ENCODE measurements around the gene PHACTR3.

Gene PHACTR3

GRCh38 chr20:59752704-59753460 is 148.5 kb downstream of the PHACTR3 start:
- Histone ChIP-seq H3K18ac (ENCODE audit: low read depth in 1 of 2, low read length in 2 of 2) (no peak overlapping the region), H2BK15ac (ENCODE audit: low read depth, poor library complexity, severe bottlenecking) (no peak overlapping the region), H2AK5ac (ENCODE audit: low read length, severe bottlenecking) (no peak overlapping the region), H3K14ac (ENCODE audit: low read length in 2 of 2) (no peak overlapping the region), H3K36me3 (ENCODE audit: control insufficient read depth in 1 of 2, insufficient read depth in 2 of 2, low read depth in 1 of 2, low read length in 2 of 2) (no peaks in the 10 kb centered on the region), H3K4me3 (ENCODE audit: insufficient read depth in 1 of 2, low read depth in 1 of 2, low read length in 2 of 2) (no peak overlapping the region), H3K27ac (ENCODE audit: low read length, poor library complexity, severe bottlenecking) (no peak overlapping the region), H3K27me3 (ENCODE audit: control insufficient read depth in 1 of 2, insufficient read depth in 1 of 2, low read length in 2 of 2) (peaks cover 0 to 65% of the 10 kb centered on the region in 2 experiments), H3K23ac (ENCODE audit: low read length in 2 of 2) (no peak overlapping the region), H3K9me3 (ENCODE audit: control insufficient read depth, low read length) (no peaks in the 10 kb centered on the region), H3K4ac (ENCODE audit: low read depth in 1 of 2, low read length in 2 of 2) (no peak overlapping the region), H2BK120ac (ENCODE audit: low read depth, low read length) (no peak overlapping the region), H3K9ac (ENCODE audit: low read length) (no peak overlapping the region), H2BK12ac (ENCODE audit: low read length in 2 of 2) (no peak overlapping the region), H3K4me2 (ENCODE audit: low read length, poor library complexity, severe bottlenecking) (no peak overlapping the region), H2AFZ (ENCODE audit: low read depth, low read length) (no peak overlapping the region), H3K79me1 (replicated peaks; ENCODE audit: low read length, poor library complexity, severe bottlenecking) (no peaks in the 10 kb centered on the region), H3K4me1 (ENCODE audit: control insufficient read depth, insufficient read depth, low read depth, low read length) (peaks cover 1% of the 10 kb centered on the region), H2BK5ac (ENCODE audit: low read depth, low read length, poor library complexity, severe bottlenecking) (no peak overlapping the region), H4K8ac (ENCODE audit: low read length) (no peak overlapping the region), H4K91ac (ENCODE audit: low read length) (no peak overlapping the region)
- DNase-seq, result no peak
- 82% methylated on average over 17 of the region's 20 CpGs for WGBS

- no peak overlapping the region for H4K8ac ChIP-seq (ENCODE audit: low read length)
- no peak overlapping the region for H3K4me3 ChIP-seq (ENCODE audit: insufficient read depth in 1 of 2, low read depth in 1 of 2, low read length in 2 of 2)
- H2BK15ac ChIP-seq (ENCODE audit: low read depth, poor library complexity, severe bottlenecking), result no peak overlapping the region
- no peak overlapping the region for H2BK5ac ChIP-seq (ENCODE audit: low read depth, low read length, poor library complexity, severe bottlenecking)
- H3K27ac ChIP-seq (ENCODE audit: low read length, poor library complexity, severe bottlenecking), result no peak overlapping the region
- no peaks in the 10 kb centered on the region for H3K79me1 ChIP-seq (replicated peaks; ENCODE audit: low read length, poor library complexity, severe bottlenecking)
- no peak overlapping the region for H2AK5ac ChIP-seq (ENCODE audit: low read length, severe bottlenecking)
- 84% methylated on average over 10 of the region's 10 CpGs for WGBS
- H2BK120ac ChIP-seq (ENCODE audit: low read depth, low read length), result no peak overlapping the region
- H4K91ac ChIP-seq (ENCODE audit: low read length), result no peak overlapping the region
- no peak overlapping the region for H2BK12ac ChIP-seq (ENCODE audit: low read length in 2 of 2)
- no peaks in the 10 kb centered on the region for H3K9me3 ChIP-seq (ENCODE audit: control insufficient read depth, low read length)
- no peak overlapping the region for H3K14ac ChIP-seq (ENCODE audit: low read length in 2 of 2)
- H3K9ac ChIP-seq (ENCODE audit: low read length), result no peak overlapping the region
- no peak overlapping the region for H3K18ac ChIP-seq (ENCODE audit: low read depth in 1 of 2, low read length in 2 of 2)
- DNase-seq, result no peak
- no peak overlapping the region for H3K4me2 ChIP-seq (ENCODE audit: low read length, poor library complexity, severe bottlenecking)
- no peak overlapping the region for H2AFZ ChIP-seq (ENCODE audit: low read depth, low read length)
- H3K4me1 ChIP-seq (ENCODE audit: control insufficient read depth, insufficient read depth, low read depth, low read length), result peaks cover 1% of the 10 kb centered on the region
- H3K27me3 ChIP-seq (ENCODE audit: control insufficient read depth in 1 of 2, insufficient read depth in 1 of 2, low read length in 2 of 2), result peaks cover 0 to 71% of the 10 kb centered on the region in 2 experiments
- H3K23ac ChIP-seq (ENCODE audit: low read length in 2 of 2), result no peak overlapping the region
- no peaks in the 10 kb centered on the region for H3K36me3 ChIP-seq (ENCODE audit: control insufficient read depth in 1 of 2, insufficient read depth in 2 of 2, low read depth in 1 of 2, low read length in 2 of 2)
- H3K4ac ChIP-seq (ENCODE audit: low read depth in 1 of 2, low read length in 2 of 2), result no peak overlapping the region
These were observed 149.5 kb downstream of the PHACTR3 start for GRCh38 chr20:59753836-59754235.

GRCh38 chr20:59754551-59754950 is 150.2 kb downstream of the PHACTR3 start:
- Histone ChIP-seq H2BK12ac (ENCODE audit: low read length in 2 of 2) (no peak overlapping the region), H2BK15ac (ENCODE audit: low read depth, poor library complexity, severe bottlenecking) (no peak overlapping the region), H2AK5ac (ENCODE audit: low read length, severe bottlenecking) (no peak overlapping the region), H3K18ac (ENCODE audit: low read depth in 1 of 2, low read length in 2 of 2) (no peak overlapping the region), H3K4me2 (ENCODE audit: low read length, poor library complexity, severe bottlenecking) (no peak overlapping the region), H3K36me3 (ENCODE audit: control insufficient read depth in 1 of 2, insufficient read depth in 2 of 2, low read depth in 1 of 2, low read length in 2 of 2) (no peaks in the 10 kb centered on the region), H3K4me3 (ENCODE audit: insufficient read depth in 1 of 2, low read depth in 1 of 2, low read length in 2 of 2) (no peak overlapping the region), H3K27me3 (ENCODE audit: control insufficient read depth in 1 of 2, insufficient read depth in 1 of 2, low read length in 2 of 2) (peaks cover 0 to 74% of the 10 kb centered on the region in 2 experiments), H3K9ac (ENCODE audit: low read length) (no peak overlapping the region), H3K9me3 (ENCODE audit: control insufficient read depth, low read length) (no peaks in the 10 kb centered on the region), H3K4ac (ENCODE audit: low read depth in 1 of 2, low read length in 2 of 2) (no peak overlapping the region), H4K91ac (ENCODE audit: low read length) (no peak overlapping the region), H4K8ac (ENCODE audit: low read length) (peak overlapping the region; percentile 15), H3K14ac (ENCODE audit: low read length in 2 of 2) (no peak overlapping the region), H3K23ac (ENCODE audit: low read length in 2 of 2) (no peak overlapping the region), H3K4me1 (ENCODE audit: control insufficient read depth, insufficient read depth, low read depth, low read length) (peaks cover 1% of the 10 kb centered on the region), H2BK5ac (ENCODE audit: low read depth, low read length, poor library complexity, severe bottlenecking) (no peak overlapping the region), H2AFZ (ENCODE audit: low read depth, low read length) (no peak overlapping the region), H3K79me1 (replicated peaks; ENCODE audit: low read length, poor library complexity, severe bottlenecking) (no peaks in the 10 kb centered on the region), H3K27ac (ENCODE audit: low read length, poor library complexity, severe bottlenecking) (no peak overlapping the region), H2BK120ac (ENCODE audit: low read depth, low read length) (no peak overlapping the region)
- 62% methylated on average over 9 of the region's 9 CpGs for WGBS
- DNase-seq, result no peak

- Histone ChIP-seq H3K18ac (ENCODE audit: low read depth in 1 of 2, low read length in 2 of 2) (no peak overlapping the region), H3K79me1 (replicated peaks; ENCODE audit: low read length, poor library complexity, severe bottlenecking) (no peaks in the 10 kb centered on the region), H2BK12ac (ENCODE audit: low read length in 2 of 2) (no peak overlapping the region), H3K4me3 (ENCODE audit: insufficient read depth in 1 of 2, low read depth in 1 of 2, low read length in 2 of 2) (no peak overlapping the region), H2BK120ac (ENCODE audit: low read depth, low read length) (no peak overlapping the region), H3K9ac (ENCODE audit: low read length) (no peak overlapping the region), H3K36me3 (ENCODE audit: control insufficient read depth in 1 of 2, insufficient read depth in 2 of 2, low read depth in 1 of 2, low read length in 2 of 2) (no peaks in the 10 kb centered on the region), H3K23ac (ENCODE audit: low read length in 2 of 2) (no peak overlapping the region), H2BK5ac (ENCODE audit: low read depth, low read length, poor library complexity, severe bottlenecking) (no peak overlapping the region), H2AK5ac (ENCODE audit: low read length, severe bottlenecking) (no peak overlapping the region), H2BK15ac (ENCODE audit: low read depth, poor library complexity, severe bottlenecking) (no peak overlapping the region), H3K14ac (ENCODE audit: low read length in 2 of 2) (no peak overlapping the region), H4K8ac (ENCODE audit: low read length) (no peak overlapping the region), H3K4ac (ENCODE audit: low read depth in 1 of 2, low read length in 2 of 2) (no peak overlapping the region), H4K91ac (ENCODE audit: low read length) (no peak overlapping the region), H3K4me1 (ENCODE audit: control insufficient read depth, insufficient read depth, low read depth, low read length) (no peaks in the 10 kb centered on the region), H3K9me3 (ENCODE audit: control insufficient read depth, low read length) (no peaks in the 10 kb centered on the region), H2AFZ (ENCODE audit: low read depth, low read length) (no peak overlapping the region), H3K4me2 (ENCODE audit: low read length, poor library complexity, severe bottlenecking) (no peak overlapping the region), H3K27me3 (ENCODE audit: control insufficient read depth in 1 of 2, insufficient read depth in 1 of 2, low read length in 2 of 2) (peaks cover 0 to 66% of the 10 kb centered on the region in 2 experiments), H3K27ac (ENCODE audit: low read length, poor library complexity, severe bottlenecking) (no peak overlapping the region)
- WGBS, result 86% methylated on average over 16 of the region's 18 CpGs
- no peak for DNase-seq
These were observed 151.9 kb downstream of the PHACTR3 start for GRCh38 chr20:59756241-59756640.
